Measurements from ENCODE around the gene THEM5. TPM values are rescaled to one million over a fixed set of nuclear protein-coding genes. Genes with fewer than 3 reads are reported as not detected.

THEM5 gene
- total and polyA plus RNA-seq, 10 of the 15 experiments (the other 5 are each of a cell fraction or from before 2014, with no cell fraction given), result 0.16 TPM; not detected in 9

- H3K27ac ChIP-seq (ENCODE audit: control insufficient read depth, insufficient read depth), result no peak overlapping the region
- H3K9me3 ChIP-seq (replicated peaks; ENCODE audit: control insufficient read depth, insufficient read depth, low read length), result no peaks in the 10 kb centered on the region
- ChIA-PET CTCF (interaction anchor here (0.8 to 1.6 kb wide), 3 partner anchors 16 to 224 kb away, joined by 3 to 5 read pairs (median 3); no protein-coding TSS in a partner anchor), POLR2A (interaction anchor here (0.5 to 1.2 kb wide), 3 partner anchors 9 to 357 kb away, joined by 3 read pairs; no protein-coding TSS in a partner anchor), SMC1A (ENCODE audit: uncharacterized antibody, unreplicated experiment) (interaction anchor here (1.0 to 1.2 kb wide), 3 partner anchors 13 to 29 kb away, joined by 3 read pairs; no protein-coding TSS in a partner anchor), RAD21 (ENCODE audit: unreplicated experiment) (interaction anchor here (0.8 kb wide), 1 partner anchor 57 kb away, joined by 3 read pairs; the partner anchor contains the start of gene MRPL9)
- FAIRE-seq, result no peak
- H4K20me1 ChIP-seq (ENCODE audit: control insufficient read depth, insufficient read depth), result no peaks in the 10 kb centered on the region
- H3K4me1 ChIP-seq (ENCODE audit: control insufficient read depth, insufficient read depth, low read length), result peaks cover 5% of the 10 kb centered on the region
- WGBS (ENCODE audit: insufficient coverage, insufficient replicate concordance, low lambda C conversion rate, missing lambda C conversion rate), result 30% methylated on average over 7 of the region's 7 CpGs
- H3K79me2 ChIP-seq (ENCODE audit: control insufficient read depth, insufficient read depth, low read length), result no peaks in the 10 kb centered on the region
- in situ Hi-C loops (cut with MboI), result no loop called here
- H3K27me3 ChIP-seq (replicated peaks in 1 of 2; ENCODE audit: control insufficient read depth in 2 of 2, insufficient read depth in 2 of 2, low read length in 1 of 2), result peaks cover 0 to under 1% of the 10 kb centered on the region in 2 experiments; a peak in 1 of 4 replicates
- H3K36me3 ChIP-seq (ENCODE audit: control insufficient read depth in 2 of 2, insufficient read depth in 2 of 2, low read length in 1 of 2), result no peaks in the 10 kb centered on the region
- intact Hi-C loops (cut with micrococcal nuclease; ENCODE audit: unreplicated experiment), result no loop called here
- H3K4me2 ChIP-seq (ENCODE audit: control insufficient read depth, insufficient read depth), result no peak overlapping the region
- TF ChIP-seq MAX (IDR thresholded peaks at IDR 0.05; ENCODE audit: low read depth, low read length), result no peak
- no peak for TF ChIP-seq NBN (IDR thresholded peaks at IDR 0.05)
- no peak for TF ChIP-seq PRDM15 (CRISPR knock-in tag; IDR thresholded peaks at IDR 0.05)
- no peak for TF ChIP-seq ZSCAN29 (IDR thresholded peaks at IDR 0.05)
- no peak overlapping the region for H3K9ac ChIP-seq (ENCODE audit: control insufficient read depth, insufficient read depth, low read length)
- no peak overlapping the region for H2AFZ ChIP-seq (ENCODE audit: control insufficient read depth, low read depth, low read length)
- ATAC-seq, result no peak
- H3K4me3 ChIP-seq, result no peak overlapping the region
- DNase-seq (ENCODE audit: low read depth, low spot score), result no peak
- no TSS peak for BruUV-seq (replicated peaks)
Observed at GRCh38 chr1:151819976-151820623, 33.4 kb downstream of the THEM5 start.

All from GM12878 (cell line).